ENCODE measurements around the gene MYO7A. TPM values are rescaled to one million over a fixed set of nuclear protein-coding genes. Genes with fewer than 3 reads are reported as not detected.

Gene MYO7A
- total RNA-seq, 1 donor from 2014 or later: 2.8 TPM

GRCh38 chr11:77201991-77202841 is 74.2 kb downstream of the MYO7A start:
- no peak for DNase-seq

- no peak for DNase-seq
These were observed 75.2 kb downstream of the MYO7A start for GRCh38 chr11:77202941-77203900.

- DNase-seq: no peak
These were observed 76.1 kb downstream of the MYO7A start for GRCh38 chr11:77203901-77204753.

- DNase-seq: no peak
These were observed 76.9 kb downstream of the MYO7A start for GRCh38 chr11:77204754-77205466.

- no peak for DNase-seq
These were observed 77.6 kb downstream of the MYO7A start for GRCh38 chr11:77205467-77206263.

- no peak for DNase-seq
These were observed 78.4 kb downstream of the MYO7A start for GRCh38 chr11:77206264-77207018.

GRCh38 chr11:77207019-77207485 is 79.0 kb downstream of the MYO7A start:
- no peak for DNase-seq

- DNase-seq: no peak
These were observed 79.7 kb downstream of the MYO7A start for GRCh38 chr11:77207618-77208313.

- DNase-seq: no peak
These were observed 80.5 kb downstream of the MYO7A start for GRCh38 chr11:77208535-77208934.

- no peak for DNase-seq
These were observed 81.6 kb downstream of the MYO7A start for GRCh38 chr11:77209663-77210062.

- DNase-seq: no peak
These were observed 83.0 kb downstream of the MYO7A start for GRCh38 chr11:77211040-77211451.

- DNase-seq: no peak
These were observed 83.7 kb downstream of the MYO7A start for GRCh38 chr11:77211594-77212251.

GRCh38 chr11:77212314-77213007 is 84.4 kb downstream of the MYO7A start:
- DNase-seq: no peak

GRCh38 chr11:77213029-77213579 is 85.1 kb downstream of the MYO7A start:
- DNase-seq: no peak

- DNase-seq: no peak
These were observed 85.8 kb downstream of the MYO7A start for GRCh38 chr11:77213589-77214428.

GRCh38 chr11:77214557-77214956 is 86.5 kb downstream of the MYO7A start:
- DNase-seq: no peak
